GM21447 (cell line): ENCODE results near the gene ZNF511.
A peak's percentile ranks its signal among the peaks of the same experiment; 100 is the strongest.
"Not testable (repeated sequence)": the region's sequence is repeated elsewhere in the genome, so short reads cannot be mapped to it uniquely, and the experiment has no call there.

Experiments
- ATAC-seq: cut with Tn5 transposase; IDR thresholded peaks from one replicate; pipeline ENCODE4 v1.9.1; 2021; ENCODE audit not compliant: unreplicated experiment

ZNF511 gene, protein sequence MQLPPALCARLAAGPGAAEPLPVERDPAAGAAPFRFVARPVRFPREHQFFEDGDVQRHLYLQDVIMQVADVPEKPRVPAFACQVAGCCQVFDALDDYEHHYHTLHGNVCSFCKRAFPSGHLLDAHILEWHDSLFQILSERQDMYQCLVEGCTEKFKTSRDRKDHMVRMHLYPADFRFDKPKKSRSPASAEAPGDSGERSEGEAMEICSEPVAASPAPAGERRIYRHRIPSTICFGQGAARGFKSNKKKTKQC

GRCh38 chr10:133308421-133309099 lies at the start of gene ZNF511, which contains the start of gene TUBGCP2:
Gene ZNF511, plus strand, starts transcription at chr10:133308914. Its CDS starts 30 bp downstream, at chr10:133308944.
Gene TUBGCP2, minus strand, starts transcription at chr10:133308872. Its CDS starts 5,931 bp downstream, at chr10:133302941.
- peak; percentile 71 for ATAC-seq

DNA sequence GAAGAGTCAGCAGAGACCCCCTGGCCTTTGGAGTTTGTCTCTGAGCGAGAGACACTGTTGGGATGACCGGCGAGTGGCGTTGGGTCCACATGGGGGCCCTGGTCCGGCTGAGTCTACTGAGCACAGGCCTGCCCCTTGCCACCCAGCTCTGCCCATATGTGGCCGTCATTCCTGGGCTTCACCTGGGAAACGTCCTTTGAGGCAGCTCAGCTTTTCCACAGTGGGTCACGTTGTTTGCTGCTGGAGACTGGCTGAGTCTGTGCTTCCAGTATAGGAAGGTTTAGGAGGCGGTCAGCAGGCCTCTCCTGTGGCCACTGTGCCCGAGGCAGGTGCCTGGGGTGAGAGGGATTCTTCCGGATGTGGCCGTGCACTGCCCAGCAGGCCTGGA lies 49.1 kb upstream of the ZNF511 start:
- no peak for ATAC-seq

GRCh38 chr10:133260895-133261725 lies 47.6 kb upstream of the ZNF511 start:
- ATAC-seq: peak; percentile 42

- peak; percentile 43 for ATAC-seq
Measured at GRCh38 chr10:133261726-133262325, 46.9 kb upstream of the ZNF511 start.

- no peak for ATAC-seq
Measured at GRCh38 chr10:133262696-133263095, 46.0 kb upstream of the ZNF511 start.

DNA sequence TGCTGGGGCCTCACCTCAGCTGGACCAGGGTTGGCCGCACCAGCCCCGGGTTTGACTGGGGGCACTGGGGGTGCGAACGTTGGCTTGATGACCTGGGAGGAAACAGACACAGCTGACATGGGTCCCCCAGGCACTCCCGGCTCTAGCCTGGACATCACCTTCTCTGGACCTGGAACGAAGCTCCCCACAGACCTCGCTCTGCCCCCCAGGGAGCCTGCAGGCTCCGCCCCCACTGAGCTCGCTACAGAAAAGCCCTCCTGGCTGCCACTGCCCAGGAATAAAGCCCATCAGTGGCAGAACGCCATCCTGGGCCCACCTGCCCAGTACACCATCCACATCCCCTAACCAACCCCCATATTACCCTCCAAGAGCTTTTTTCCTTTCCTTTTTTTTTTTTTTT lies 45.0 kb upstream of the ZNF511 start:
- ATAC-seq: no peak

- ATAC-seq: no peak
Measured at GRCh38 chr10:133264461-133264860, 44.3 kb upstream of the ZNF511 start.

DNA sequence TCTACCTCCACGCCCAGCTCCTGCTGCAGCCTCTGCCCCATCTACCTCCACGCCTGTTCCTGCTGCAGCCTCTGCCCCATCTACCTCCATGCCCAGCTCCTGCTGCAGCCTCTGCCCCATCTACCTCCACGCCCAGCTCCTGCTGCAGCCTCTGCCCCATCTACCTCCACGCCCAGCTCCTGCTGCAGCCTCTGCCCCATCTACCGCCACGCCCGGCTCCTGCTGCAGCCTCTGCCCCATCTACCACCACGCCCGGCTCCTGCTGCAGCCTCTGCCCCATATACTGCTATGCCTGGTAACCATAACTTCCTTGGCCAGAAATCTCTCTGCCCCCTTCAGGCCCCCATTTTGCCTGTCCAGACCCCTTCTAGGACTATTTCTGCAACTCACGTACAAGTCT lies 43.7 kb upstream of the ZNF511 start:
- ATAC-seq: not testable (repeated sequence)

GRCh38 chr10:133266056-133266795 lies 42.5 kb upstream of the ZNF511 start:
- ATAC-seq: no peak

DNA sequence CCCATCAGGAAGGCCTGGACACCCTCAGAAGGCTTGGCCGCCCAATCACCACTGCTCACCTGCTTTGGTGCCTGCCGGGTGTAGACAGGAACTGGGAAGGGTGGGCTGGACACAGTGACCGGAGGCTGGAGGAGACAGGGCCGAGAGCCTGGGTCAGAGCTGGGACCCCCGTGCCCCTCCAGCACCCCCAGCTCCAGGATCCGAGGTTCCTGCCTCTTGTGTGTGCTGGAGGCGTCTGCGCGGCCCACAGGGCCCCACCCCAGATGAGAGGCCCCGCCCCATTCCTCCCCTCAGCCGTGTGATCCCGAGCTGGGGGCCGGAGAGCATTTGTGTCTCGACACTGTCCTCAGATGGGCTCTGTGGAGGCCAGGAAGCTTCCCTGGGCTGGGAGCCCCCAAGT lies 41.4 kb upstream of the ZNF511 start:
- ATAC-seq: no peak

DNA sequence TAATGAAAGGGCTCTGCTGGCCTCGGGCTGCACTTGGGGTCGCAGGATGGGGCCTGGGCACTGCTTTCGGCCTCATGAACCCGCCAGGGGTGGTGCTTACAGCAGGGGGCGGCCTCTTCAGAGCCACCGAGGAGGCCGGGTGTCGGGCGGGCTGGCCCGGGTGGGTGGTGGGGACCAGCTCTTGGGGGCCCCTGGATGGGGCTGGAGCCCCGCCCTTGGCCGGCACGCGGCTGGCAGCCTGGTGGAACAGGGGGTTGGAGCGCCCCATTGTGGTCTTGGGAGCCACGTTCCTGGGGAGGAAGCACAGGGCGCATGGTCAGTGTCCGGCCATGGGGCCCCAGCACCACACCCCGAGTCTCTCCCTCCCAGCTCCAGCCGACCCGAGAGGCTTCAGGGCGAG lies 40.9 kb upstream of the ZNF511 start:
- ATAC-seq: no peak

DNA sequence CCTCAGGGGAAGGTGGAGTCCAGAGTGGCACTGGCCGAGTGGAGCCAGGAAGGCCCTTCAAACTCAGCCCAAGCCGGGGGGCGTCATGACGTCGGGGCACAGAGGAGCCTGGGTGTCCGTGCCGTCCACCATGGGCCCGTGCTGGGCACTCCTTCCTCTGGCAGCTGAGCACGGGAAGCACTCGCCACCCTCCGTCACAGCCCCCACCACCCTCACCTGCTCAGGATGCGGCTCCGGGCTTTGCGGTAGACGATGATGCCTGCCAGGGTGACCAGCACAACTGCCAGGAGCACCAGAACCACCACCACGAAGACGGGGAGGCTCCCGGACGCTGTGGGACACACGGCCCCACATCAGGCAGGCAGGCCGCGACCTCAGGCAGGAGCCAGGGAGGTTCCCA lies 40.2 kb upstream of the ZNF511 start:
- ATAC-seq: no peak

GRCh38 chr10:133269367-133269766 lies 39.3 kb upstream of the ZNF511 start:
- no peak for ATAC-seq

GRCh38 chr10:133270204-133270603 lies 38.5 kb upstream of the ZNF511 start:
- no peak for ATAC-seq

GRCh38 chr10:133270773-133271297 lies 37.9 kb upstream of the ZNF511 start:
- no peak for ATAC-seq

GRCh38 chr10:133271521-133272300 lies 37.0 kb upstream of the ZNF511 start:
- ATAC-seq: no peak

GRCh38 chr10:133272301-133272963 lies 36.3 kb upstream of the ZNF511 start:
- ATAC-seq: no peak

- no peak for ATAC-seq
Measured at GRCh38 chr10:133272964-133273420, 35.7 kb upstream of the ZNF511 start.
